Spinal cord (tissue), 10 donors: ENCODE measurements around the gene ECM1. TPM values are rescaled to one million over a fixed set of nuclear protein-coding genes. Genes with fewer than 3 reads are reported as not detected.

Experiments
- DNase-seq, 6 donors: peaks; one replicate each; pipeline versions ENCODE4 v3.0.0 to v3.0.0-alpha.2; 2013 to 2015; ENCODE audit warnings: low spot score in 6 of 6, low read depth in 4 of 6
- H3K27ac ChIP-seq: one replicate; pipeline ENCODE4 v1.5.1; 2013; ENCODE audit warnings: low read depth, low read length, control low read depth
- H3K27me3 ChIP-seq: one replicate; pipeline ENCODE4 v1.6.1; 2013; ENCODE audit warnings: low read length; ENCODE audit not compliant: control insufficient read depth, insufficient read depth
- H3K36me3 ChIP-seq: one replicate; pipeline ENCODE4 v1.6.1; 2013; ENCODE audit warnings: low read length; ENCODE audit not compliant: control insufficient read depth, insufficient read depth
- H3K4me1 ChIP-seq: one replicate; pipeline ENCODE4 v1.6.1; 2013; ENCODE audit warnings: low read length; ENCODE audit not compliant: control insufficient read depth, insufficient read depth
- H3K4me3 ChIP-seq: one replicate; pipeline ENCODE4 v1.5.1; 2013; ENCODE audit warnings: low read depth, low read length, control low read depth
- H3K9me3 ChIP-seq: one replicate; pipeline ENCODE4 v1.6.1; 2013; ENCODE audit warnings: low read length; ENCODE audit not compliant: control insufficient read depth, insufficient read depth
- WGBS: methylation state at CpG from one replicate; pipeline ENCODE4 v1.1.5; 2013; ENCODE audit warnings: missing lambda C conversion rate; ENCODE audit not compliant: insufficient coverage; 5-methylcytosine and 5-hydroxymethylcytosine counted together
- polyA plus RNA-seq, 2 donors: library from polyadenylated mRNA; unstranded; fragments of 120-200 nt; gene quantifications; one replicate each; pipeline ENCODE4 v1.2.1, GENCODE V29; 2013; ENCODE audit not compliant: insufficient read length in 2 of 2
- total RNA-seq, 2 donors: library from RNA; depleted of rRNA in 1 of 2; stranded (reverse); fragments of 120-200 nt in 1 of 2; fragments of >200 nt in 1 of 2; gene quantifications; one replicate each; pipeline versions ENCODE4 v1.2.3 to v1.2.4, GENCODE V29; 2013 to 2014
- donor health status: healthy.

Gene ECM1
- total and polyA plus RNA-seq, 4 donors: 2.1 to 20.4 (median 12.7) TPM

DNA sequence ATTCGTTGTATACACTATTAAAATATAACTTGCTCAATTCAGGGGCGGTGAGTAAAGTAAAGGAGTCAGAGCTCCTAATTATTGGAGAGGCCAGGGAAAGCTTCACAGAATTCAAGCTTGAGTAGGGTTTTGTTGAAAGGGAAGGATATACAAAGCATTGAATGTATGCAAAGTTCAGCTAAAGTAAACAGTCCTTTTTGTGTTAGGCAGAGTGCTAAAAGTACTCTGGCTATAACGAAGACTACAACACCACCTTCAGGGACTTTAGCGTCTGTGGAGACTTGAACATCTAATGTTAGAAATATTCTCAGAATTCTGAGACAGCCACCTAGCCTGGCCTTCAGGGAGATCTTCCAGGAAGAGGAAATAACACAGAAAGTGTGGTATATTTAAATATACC, 8.7 kb downstream of the ECM1 start:
- H3K27ac ChIP-seq: no peak overlapping the region

DNA sequence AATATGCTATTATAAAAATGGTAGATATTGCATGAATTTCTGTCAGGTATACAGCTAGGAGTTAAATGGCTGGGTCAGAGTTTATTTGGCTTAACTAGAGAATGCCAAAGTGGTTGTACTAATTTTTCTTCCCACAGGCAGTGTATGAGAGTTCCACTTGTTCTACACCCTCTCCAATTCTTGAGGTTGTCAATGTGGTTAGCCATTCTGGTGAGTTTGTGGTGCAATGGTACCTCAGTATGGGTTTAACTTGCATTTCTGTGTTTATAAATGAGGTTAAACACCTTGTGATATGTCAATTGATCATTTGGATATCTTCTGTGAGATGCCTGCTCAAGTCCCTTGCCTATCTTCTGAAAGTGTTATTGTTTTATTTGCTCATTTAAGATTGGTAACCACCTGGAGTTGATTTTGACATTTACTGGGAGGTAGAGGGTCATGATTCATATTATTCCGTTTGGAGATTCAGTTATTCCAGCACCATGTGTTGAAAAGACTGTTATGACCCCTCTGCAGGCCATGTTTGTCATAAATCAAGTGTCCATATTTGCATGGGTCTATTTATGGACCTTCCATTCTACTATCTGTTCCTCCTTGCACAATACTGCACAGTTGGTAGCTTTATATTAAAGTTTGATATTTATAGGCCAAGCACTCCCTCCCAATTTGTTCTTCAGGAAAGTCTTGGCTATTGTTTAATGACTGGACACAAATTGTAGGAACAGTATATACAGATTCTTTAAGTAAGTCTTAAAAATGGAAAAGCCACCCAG, 13.5 kb downstream of the ECM1 start:
- 80% methylated on average over 1 of the region's 1 CpG for WGBS
- Histone ChIP-seq H3K4me1 (peaks cover 3% of the 10 kb centered on the region), H3K27ac (no peak overlapping the region), H3K4me3 (no peak overlapping the region), H3K9me3 (no peaks in the 10 kb centered on the region), H3K36me3 (no peaks in the 10 kb centered on the region), H3K27me3 (no peaks in the 10 kb centered on the region)
- DNase-seq: no peak

More for the DNA sequence above, 8.7 kb downstream of the ECM1 start:
- Histone ChIP-seq H3K4me3 (peak overlapping the region; percentile 87), H3K9me3 (no peaks in the 10 kb centered on the region), H3K4me1 (peaks cover 20% of the 10 kb centered on the region), H3K27me3 (no peaks in the 10 kb centered on the region), H3K36me3 (peaks cover 12% of the 10 kb centered on the region)
- peak in 1 of 6 donors; percentile 28 for DNase-seq
- WGBS: no CpG with 5 or more reads among the region's 4 CpGs

GRCh38 chr1:150525348-150525747, 17.4 kb downstream of the ECM1 start:
- Histone ChIP-seq H3K27me3 (no peaks in the 10 kb centered on the region), H3K4me3 (no peak overlapping the region), H3K27ac (no peak overlapping the region), H3K4me1 (peaks cover 2% of the 10 kb centered on the region), H3K36me3 (no peaks in the 10 kb centered on the region), H3K9me3 (no peaks in the 10 kb centered on the region)
- DNase-seq: no peak
- WGBS: 93% methylated on average over 2 of the region's 3 CpGs

DNA sequence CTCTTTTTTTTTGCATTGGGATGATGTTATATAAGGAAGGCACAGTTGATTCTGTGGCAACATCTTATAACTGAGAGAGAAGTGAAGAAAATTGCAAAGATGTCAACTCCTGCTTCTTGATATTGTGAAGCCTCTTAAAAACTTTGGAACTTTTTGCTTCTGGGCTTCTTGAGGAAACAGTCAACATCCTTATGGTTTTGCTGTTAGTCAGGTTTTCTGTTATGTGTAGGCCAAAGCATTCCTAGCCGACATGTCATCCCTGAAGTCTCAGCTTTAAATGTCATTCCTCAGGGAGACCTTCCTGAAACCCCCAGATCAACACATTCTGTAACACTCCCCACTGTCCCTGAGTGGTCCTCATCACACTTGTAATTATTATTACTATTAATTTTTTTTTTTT, 20.3 kb downstream of the ECM1 start:
- no peaks in the 10 kb centered on the region for H3K36me3 ChIP-seq
- no peak overlapping the region for H3K27ac ChIP-seq
- no peak overlapping the region for H3K4me3 ChIP-seq
- peaks cover 19% of the 10 kb centered on the region for H3K4me1 ChIP-seq
- DNase-seq: no peak
- H3K27me3 ChIP-seq: no peaks in the 10 kb centered on the region
- no peaks in the 10 kb centered on the region for H3K9me3 ChIP-seq
- WGBS: no CpG with 5 or more reads among the region's 1 CpG

DNA sequence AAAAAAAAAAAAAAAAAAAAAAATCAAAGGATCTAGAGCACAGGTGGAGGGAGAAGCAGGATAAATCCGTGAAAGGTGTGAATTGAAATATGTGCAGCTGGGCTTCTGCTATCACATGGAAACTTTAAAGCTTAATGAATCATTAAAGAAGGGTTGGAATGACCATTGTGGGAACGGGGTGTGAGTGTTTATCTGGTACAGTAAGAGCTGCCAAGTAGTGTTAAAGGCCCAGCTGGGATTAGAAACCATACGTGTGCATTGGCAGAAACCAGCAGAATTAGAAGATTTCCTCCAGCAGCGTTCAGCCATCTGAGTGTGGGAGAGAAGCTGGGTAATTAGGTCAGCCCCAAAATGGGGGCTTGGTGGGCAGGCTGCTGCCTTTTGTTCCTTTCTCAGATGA, 21.1 kb downstream of the ECM1 start:
- peaks cover 19% of the 10 kb centered on the region for H3K4me1 ChIP-seq
- H3K27me3 ChIP-seq: no peaks in the 10 kb centered on the region
- DNase-seq: peak in 3 of 6 donors; percentile 35 to 94 (median 61)
- no peak overlapping the region for H3K4me3 ChIP-seq
- H3K36me3 ChIP-seq: no peaks in the 10 kb centered on the region
- H3K27ac ChIP-seq: no peak overlapping the region
- no peaks in the 10 kb centered on the region for H3K9me3 ChIP-seq
- 34% methylated on average over 4 of the region's 4 CpGs for WGBS

GRCh38 chr1:150530491-150531159, 22.7 kb downstream of the ECM1 start:
- 94% methylated on average over 14 of the region's 14 CpGs for WGBS
- H3K9me3 ChIP-seq: no peaks in the 10 kb centered on the region
- H3K27ac ChIP-seq: no peak overlapping the region
- peak in 1 of 6 donors; percentile 11 for DNase-seq
- no peaks in the 10 kb centered on the region for H3K36me3 ChIP-seq
- H3K4me1 ChIP-seq: peaks cover 19% of the 10 kb centered on the region
- no peak overlapping the region for H3K4me3 ChIP-seq
- no peaks in the 10 kb centered on the region for H3K27me3 ChIP-seq

- no peaks in the 10 kb centered on the region for H3K9me3 ChIP-seq
- H3K27me3 ChIP-seq: no peaks in the 10 kb centered on the region
- no peak overlapping the region for H3K4me3 ChIP-seq
- peaks cover 3% of the 10 kb centered on the region for H3K36me3 ChIP-seq
- DNase-seq: peak in 1 of 6 donors; percentile 38
- peaks cover 24% of the 10 kb centered on the region for H3K4me1 ChIP-seq
- WGBS: 44% methylated on average over 5 of the region's 5 CpGs
- H3K27ac ChIP-seq: peak overlapping the region; percentile 75
These were observed 25.0 kb downstream of the ECM1 start for GRCh38 chr1:150532860-150533259.

- Histone ChIP-seq H3K36me3 (peaks cover 3% of the 10 kb centered on the region), H3K4me1 (peaks cover 30% of the 10 kb centered on the region), H3K4me3 (no peak overlapping the region), H3K27ac (no peak overlapping the region), H3K9me3 (no peaks in the 10 kb centered on the region), H3K27me3 (no peaks in the 10 kb centered on the region)
- WGBS: 76% methylated on average over 5 of the region's 6 CpGs
- no peak for DNase-seq
These were observed 26.1 kb downstream of the ECM1 start for GRCh38 chr1:150534002-150534401.

DNA sequence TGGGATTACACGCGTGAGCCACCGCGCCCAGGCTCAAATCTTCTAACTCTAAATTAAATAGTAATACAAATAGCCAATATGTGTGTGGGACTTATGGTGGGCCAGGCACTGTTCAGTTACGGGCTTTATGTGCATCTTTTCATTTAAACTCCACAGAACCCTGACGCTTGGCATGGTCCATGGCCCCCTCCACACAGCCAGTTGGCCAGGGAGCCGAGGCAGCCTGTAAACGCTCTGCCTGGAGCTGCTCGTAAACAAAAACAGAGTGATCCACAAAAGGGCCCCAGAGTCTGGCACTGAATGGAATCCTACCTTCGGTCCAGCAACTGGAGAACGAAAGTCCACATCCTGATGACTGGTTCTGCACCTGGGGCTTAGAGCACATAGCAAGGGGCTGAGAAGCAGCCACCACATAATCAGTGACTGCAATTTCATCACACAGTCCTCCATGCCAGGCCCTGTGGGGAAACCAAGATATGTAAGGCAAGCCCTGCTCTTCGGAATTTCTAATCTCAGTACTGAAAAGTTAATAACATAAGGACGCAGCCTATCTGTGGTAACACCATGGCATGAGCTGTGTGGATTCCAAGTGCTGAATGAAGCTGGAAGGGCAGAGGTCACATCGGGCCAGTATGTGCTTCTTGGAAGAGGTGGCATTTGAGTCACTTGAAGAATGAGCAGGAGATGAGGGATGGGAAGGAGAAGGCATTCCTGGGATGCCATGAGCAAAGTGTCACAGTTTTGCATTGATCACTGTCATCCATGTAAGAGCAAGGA, 27.8 kb downstream of the ECM1 start:
- H3K36me3 ChIP-seq: peaks cover 3% of the 10 kb centered on the region
- no peak overlapping the region for H3K4me3 ChIP-seq
- peaks cover 28% of the 10 kb centered on the region for H3K4me1 ChIP-seq
- DNase-seq: peak in 1 of 6 donors; percentile 13
- 62% methylated on average over 8 of the region's 14 CpGs for WGBS
- no peak overlapping the region for H3K27ac ChIP-seq
- H3K9me3 ChIP-seq: no peaks in the 10 kb centered on the region
- no peaks in the 10 kb centered on the region for H3K27me3 ChIP-seq
